ENCODE data around the gene MED20.

DNA sequence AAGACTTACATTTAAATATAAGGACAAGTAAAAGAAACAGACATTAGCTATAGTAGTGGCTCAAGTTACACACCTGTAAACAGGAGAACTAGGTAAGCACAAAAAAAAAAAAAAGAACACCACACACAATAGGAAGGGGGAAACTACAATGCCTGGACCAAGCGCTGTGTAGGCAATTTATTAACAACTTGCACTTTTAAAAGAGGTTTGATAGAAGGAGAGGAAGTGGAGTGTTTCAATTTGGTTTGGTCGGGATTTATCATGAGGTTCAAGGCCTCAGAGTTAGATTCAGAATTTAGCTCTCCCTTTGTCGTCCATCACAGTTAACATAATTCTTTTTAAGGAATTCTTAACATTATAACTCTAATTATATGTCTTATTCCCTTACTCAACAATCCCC lies 24.7 kb downstream of the MED20 start:
- TF ChIP-seq RAD21 (IDR thresholded peaks at IDR 0.05 in 1 of 2, conservative IDR thresholded peaks at IDR 0.05 in 1 of 2; ENCODE audit: low read depth in 2 of 2, low read length in 2 of 2): no peak
- TF ChIP-seq EP300 (IDR thresholded peaks at IDR 0.05; ENCODE audit: borderline replicate concordance in 1 of 2, low read depth in 2 of 2, low read length in 2 of 2): no peak
- no peak for TF ChIP-seq CTCF (IDR thresholded peaks at IDR 0.05; ENCODE audit: control extremely low read depth in 1 of 3, insufficient read depth in 1 of 3, low read depth in 1 of 3, low read length in 3 of 3)
- TF ChIP-seq CREB1 (IDR thresholded peaks at IDR 0.05): no peak
- no peak for TF ChIP-seq SAP30 (IDR thresholded peaks at IDR 0.05; ENCODE audit: insufficient read depth, insufficient replicate concordance, low read length)
- TF ChIP-seq SP1 (IDR thresholded peaks at IDR 0.05; ENCODE audit: low read depth, low read length): no peak
- no peak for TF ChIP-seq TBP (IDR thresholded peaks at IDR 0.05; ENCODE audit: low read depth, low read length)
